Loucy (cell line): ENCODE data around the gene PLXNA4.

Source experiments
- H2AFZ ChIP-seq: fragments of 200-600 bp; sonication (generic); 2 replicates; pipeline ENCODE4 v1.6.0; 2016; ENCODE audit warnings: antibody characterized with exemption, mild to moderate bottlenecking, low read length, moderate library complexity
- H3F3A ChIP-seq: fragments of 200-600 bp; 2 replicates; pipeline ENCODE4 v1.6.0; 2016; ENCODE audit warnings: antibody characterized with exemption, low read depth, mild to moderate bottlenecking
- H3K27me3 ChIP-seq: fragments of 200-600 bp; sonication (generic); 2 replicates; pipeline ENCODE4 v1.6.1; 2014; ENCODE audit warnings: low read length, mild to moderate bottlenecking; ENCODE audit not compliant: insufficient read depth, poor library complexity, severe bottlenecking
- H3K36me3 ChIP-seq: fragments of 200-600 bp; sonication (generic); 2 replicates; pipeline ENCODE4 v1.6.1; 2016; ENCODE audit warnings: low read length; ENCODE audit not compliant: insufficient read depth
- H3K4me1 ChIP-seq: fragments of 200-600 bp; sonication (generic); 2 replicates; pipeline ENCODE4 v1.5.1; 2014; ENCODE audit warnings: low read length, mild to moderate bottlenecking; ENCODE audit not compliant: insufficient read depth, poor library complexity, severe bottlenecking
- H3K4me2 ChIP-seq: fragments of 200-600 bp; sonication (generic); 2 replicates; pipeline ENCODE4 v1.6.0; 2014; ENCODE audit warnings: antibody characterized with exemption, low read length, low read depth, mild to moderate bottlenecking; ENCODE audit not compliant: poor library complexity, severe bottlenecking
- H3K4me3 ChIP-seq: fragments of 200-600 bp; sonication (generic); 2 replicates; pipeline ENCODE4 v1.5.1; 2014; ENCODE audit warnings: low read length, mild to moderate bottlenecking, mixed read lengths; ENCODE audit not compliant: poor library complexity, severe bottlenecking
- H3K79me2 ChIP-seq: fragments of 200-600 bp; sonication (generic); 2 replicates; pipeline ENCODE4 v1.6.1; 2014; ENCODE audit warnings: low read length; ENCODE audit not compliant: insufficient read depth
- H3K9ac ChIP-seq: fragments of 200-600 bp; sonication (generic); 2 replicates; pipeline ENCODE4 v1.6.0; 2014; ENCODE audit warnings: mild to moderate bottlenecking, low read depth, low read length, moderate library complexity; ENCODE audit not compliant: poor library complexity, severe bottlenecking
- H3K9me2 ChIP-seq: fragments of 200-600 bp; sonication (generic); replicated peaks from 2 replicates; pipeline ENCODE4 v1.6.1; 2016; ENCODE audit warnings: low read depth, low read length, mixed read lengths
- H3K9me3 ChIP-seq: fragments of 200-600 bp; sonication (generic); 2 replicates; pipeline ENCODE4 v1.6.1; 2014; ENCODE audit warnings: mild to moderate bottlenecking, antibody characterized with exemption, low read length, low read depth; ENCODE audit not compliant: insufficient read depth
- H4K20me1 ChIP-seq: fragments of 200-600 bp; sonication (generic); 2 replicates; pipeline ENCODE4 v1.6.0; 2014; ENCODE audit warnings: antibody characterized with exemption, low read length, mild to moderate bottlenecking; ENCODE audit not compliant: insufficient read depth, poor library complexity, severe bottlenecking
- EZH2phosphoT487 ChIP-seq: fragments of 200-600 bp; IDR thresholded peaks from 2 replicates; pipeline ENCODE4 v1.6.1; 2018; ENCODE audit warnings: antibody characterized with exemption, mild to moderate bottlenecking, moderate library complexity, borderline replicate concordance
- TF ChIP-seq, protein P1 (sequence below): fragments of 200-600 bp; sonication (generic); conservative IDR thresholded peaks from 2 replicates; pipeline ENCODE4 v1.5.1; 2014; ENCODE audit warnings: mild to moderate bottlenecking, antibody characterized with exemption, low read length

Gene PLXNA4

GRCh38 chr7:132164558-132165125 is 411.6 kb downstream of the PLXNA4 start:
- Histone ChIP-seq H3K9ac (no peak overlapping the region), H3F3A (no peaks in the 10 kb centered on the region), H3K36me3 (no peaks in the 10 kb centered on the region), H3K27me3 (no peaks in the 10 kb centered on the region), H3K4me3 (no peak overlapping the region), H3K9me3 (no peaks in the 10 kb centered on the region), H3K4me1 (no peaks in the 10 kb centered on the region), H3K9me2 (no peaks in the 10 kb centered on the region), H2AFZ (no peak overlapping the region), H4K20me1 (no peaks in the 10 kb centered on the region), H3K4me2 (no peak overlapping the region), H3K79me2 (no peaks in the 10 kb centered on the region)
- TF ChIP-seq EZH2phosphoT487, result no peak
- TF ChIP-seq, protein P1, sequence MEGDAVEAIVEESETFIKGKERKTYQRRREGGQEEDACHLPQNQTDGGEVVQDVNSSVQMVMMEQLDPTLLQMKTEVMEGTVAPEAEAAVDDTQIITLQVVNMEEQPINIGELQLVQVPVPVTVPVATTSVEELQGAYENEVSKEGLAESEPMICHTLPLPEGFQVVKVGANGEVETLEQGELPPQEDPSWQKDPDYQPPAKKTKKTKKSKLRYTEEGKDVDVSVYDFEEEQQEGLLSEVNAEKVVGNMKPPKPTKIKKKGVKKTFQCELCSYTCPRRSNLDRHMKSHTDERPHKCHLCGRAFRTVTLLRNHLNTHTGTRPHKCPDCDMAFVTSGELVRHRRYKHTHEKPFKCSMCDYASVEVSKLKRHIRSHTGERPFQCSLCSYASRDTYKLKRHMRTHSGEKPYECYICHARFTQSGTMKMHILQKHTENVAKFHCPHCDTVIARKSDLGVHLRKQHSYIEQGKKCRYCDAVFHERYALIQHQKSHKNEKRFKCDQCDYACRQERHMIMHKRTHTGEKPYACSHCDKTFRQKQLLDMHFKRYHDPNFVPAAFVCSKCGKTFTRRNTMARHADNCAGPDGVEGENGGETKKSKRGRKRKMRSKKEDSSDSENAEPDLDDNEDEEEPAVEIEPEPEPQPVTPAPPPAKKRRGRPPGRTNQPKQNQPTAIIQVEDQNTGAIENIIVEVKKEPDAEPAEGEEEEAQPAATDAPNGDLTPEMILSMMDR, result no peak

DNA sequence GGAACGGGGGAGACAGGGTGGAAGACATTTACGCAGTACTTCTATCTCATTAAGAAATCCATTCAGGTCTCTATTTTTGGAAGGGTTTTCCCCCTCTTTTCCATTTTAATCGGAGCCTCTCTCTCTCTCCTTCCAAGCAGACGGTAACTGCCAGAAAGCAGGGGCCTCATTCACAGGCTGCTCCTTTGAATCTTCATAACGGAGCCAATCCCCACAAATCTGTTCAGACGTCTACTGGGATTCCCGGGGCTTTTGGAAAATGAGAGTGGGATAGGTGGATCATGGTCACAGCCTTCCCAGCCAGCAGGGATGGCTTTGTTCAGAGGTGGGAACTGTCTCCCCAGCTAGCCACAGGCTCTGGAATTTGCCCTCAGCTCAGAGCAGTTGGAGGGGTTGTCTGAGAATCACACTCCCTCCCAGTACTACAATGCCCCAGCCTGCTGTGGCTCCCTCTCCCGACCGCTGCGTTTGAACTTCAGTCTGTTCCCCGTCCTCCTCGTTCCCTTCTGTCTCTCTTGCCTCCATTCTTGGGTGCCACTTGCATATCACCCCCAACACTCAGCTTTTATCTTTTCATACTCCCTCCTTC is 413.6 kb downstream of the PLXNA4 start:
- TF ChIP-seq, protein P1, result no peak
- no peak for TF ChIP-seq EZH2phosphoT487
- no peaks in the 10 kb centered on the region for H3F3A ChIP-seq
- no peaks in the 10 kb centered on the region for H3K9me3 ChIP-seq
- H3K9ac ChIP-seq, result no peak overlapping the region
- H3K79me2 ChIP-seq, result no peaks in the 10 kb centered on the region
- no peak overlapping the region for H3K4me3 ChIP-seq
- no peaks in the 10 kb centered on the region for H3K27me3 ChIP-seq
- H3K36me3 ChIP-seq, result no peaks in the 10 kb centered on the region
- no peak overlapping the region for H2AFZ ChIP-seq
- H3K9me2 ChIP-seq, result no peaks in the 10 kb centered on the region
- no peaks in the 10 kb centered on the region for H3K4me1 ChIP-seq
- H3K4me2 ChIP-seq, result no peak overlapping the region
- H4K20me1 ChIP-seq, result no peaks in the 10 kb centered on the region

GRCh38 chr7:132161976-132162375 is 414.3 kb downstream of the PLXNA4 start:
- H3K4me2 ChIP-seq, result no peak overlapping the region
- H3K9me3 ChIP-seq, result no peaks in the 10 kb centered on the region
- no peaks in the 10 kb centered on the region for H3K27me3 ChIP-seq
- no peaks in the 10 kb centered on the region for H3K36me3 ChIP-seq
- no peaks in the 10 kb centered on the region for H4K20me1 ChIP-seq
- H3K4me1 ChIP-seq, result no peaks in the 10 kb centered on the region
- no peak for TF ChIP-seq EZH2phosphoT487
- TF ChIP-seq, protein P1, result no peak
- no peak overlapping the region for H2AFZ ChIP-seq
- no peak overlapping the region for H3K9ac ChIP-seq
- no peaks in the 10 kb centered on the region for H3K79me2 ChIP-seq
- no peak overlapping the region for H3K4me3 ChIP-seq
- H3F3A ChIP-seq, result no peaks in the 10 kb centered on the region
- H3K9me2 ChIP-seq, result no peaks in the 10 kb centered on the region
